Bone marrow (tissue), 2 donors: ENCODE data around the gene COL11A2.

Experiments
- DNase-seq, 2 donors: peaks; one replicate each; lab custom pipeline; 2025; lab: John Stamatoyannopoulos, UW

COL11A2 gene

DNA sequence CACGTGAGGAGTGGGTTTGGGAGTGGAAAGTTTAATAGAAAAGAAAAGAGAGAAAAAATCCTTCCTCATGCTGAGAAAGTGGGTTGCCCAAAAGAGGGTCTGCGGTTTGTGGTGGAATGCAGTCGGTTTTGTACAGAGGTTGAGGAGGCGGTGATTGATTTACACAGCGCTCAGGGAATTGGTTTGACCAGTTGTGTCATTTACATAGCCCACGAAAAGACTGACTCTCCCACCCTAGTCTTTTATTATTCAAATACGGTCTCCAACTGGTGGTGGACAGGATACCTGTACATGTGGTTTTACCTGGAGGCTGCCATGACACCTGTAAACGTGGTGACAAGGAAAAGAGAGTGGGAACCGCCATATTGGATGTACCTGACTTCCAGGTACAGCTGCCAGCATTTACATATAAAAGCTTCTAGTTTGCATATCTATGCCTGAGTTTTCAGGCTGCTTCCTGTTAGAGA lies 74.4 kb downstream of the COL11A2 start:
- DNase-seq, result no peak

DNA sequence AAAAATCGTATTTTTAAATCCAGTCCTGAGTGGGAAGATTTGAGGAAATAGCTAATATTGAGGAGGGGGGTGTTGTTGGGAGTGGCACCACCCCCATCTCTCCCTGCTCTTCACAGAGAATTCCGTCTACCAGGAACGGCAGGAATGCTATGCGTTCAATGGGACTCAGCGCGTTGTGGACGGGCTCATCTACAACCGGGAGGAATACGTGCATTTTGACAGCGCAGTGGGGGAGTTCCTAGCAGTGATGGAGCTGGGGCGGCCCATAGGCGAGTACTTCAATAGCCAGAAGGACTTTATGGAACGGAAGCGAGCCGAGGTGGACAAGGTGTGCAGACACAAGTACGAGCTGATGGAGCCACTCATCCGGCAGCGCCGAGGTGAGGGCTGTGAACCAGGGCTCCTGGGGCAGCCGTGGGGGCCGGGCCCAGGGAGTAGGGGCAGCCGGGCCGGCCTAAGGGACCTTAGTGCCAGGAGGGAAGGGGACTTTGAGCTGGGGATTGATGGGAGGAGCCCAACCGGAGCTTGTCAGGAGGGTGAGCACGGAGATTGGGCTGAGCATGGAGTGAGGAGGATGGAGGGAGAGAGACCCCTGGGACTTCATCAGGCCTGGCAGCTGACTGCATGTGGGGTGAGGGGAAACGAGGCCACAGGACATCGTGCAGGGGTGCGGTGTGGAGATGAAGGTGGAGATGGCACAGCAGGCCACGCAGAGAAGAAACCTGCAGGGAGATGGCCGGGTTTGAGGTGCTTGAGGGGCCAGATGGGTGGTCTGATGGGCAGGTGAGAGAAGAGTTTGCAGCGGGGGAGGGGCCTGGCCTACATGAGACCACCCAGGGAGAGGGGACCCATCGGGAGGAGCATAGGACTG lies 75.2 kb downstream of the COL11A2 start:
- no peak for DNase-seq

DNA sequence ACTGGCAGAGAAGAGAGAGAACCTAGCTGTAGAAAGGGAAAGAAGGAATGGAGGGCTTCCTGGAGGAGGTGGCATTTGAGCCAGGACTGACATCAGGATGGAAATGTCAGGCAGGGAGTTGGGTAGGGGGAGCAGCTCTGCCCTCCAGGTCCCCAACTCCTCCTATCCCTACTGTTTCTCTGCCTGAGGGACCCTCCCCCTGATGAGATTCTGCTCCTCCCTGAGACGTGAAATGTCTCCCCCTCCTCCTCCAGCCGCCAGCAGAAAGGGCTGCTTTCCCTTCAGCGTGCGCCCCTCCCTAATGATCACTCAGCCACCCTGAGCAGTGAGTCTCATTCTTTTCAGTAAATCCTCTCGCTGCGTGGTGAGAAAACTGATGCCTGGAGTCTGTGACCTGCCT lies 75.8 kb downstream of the COL11A2 start:
- DNase-seq, result no peak

DNA sequence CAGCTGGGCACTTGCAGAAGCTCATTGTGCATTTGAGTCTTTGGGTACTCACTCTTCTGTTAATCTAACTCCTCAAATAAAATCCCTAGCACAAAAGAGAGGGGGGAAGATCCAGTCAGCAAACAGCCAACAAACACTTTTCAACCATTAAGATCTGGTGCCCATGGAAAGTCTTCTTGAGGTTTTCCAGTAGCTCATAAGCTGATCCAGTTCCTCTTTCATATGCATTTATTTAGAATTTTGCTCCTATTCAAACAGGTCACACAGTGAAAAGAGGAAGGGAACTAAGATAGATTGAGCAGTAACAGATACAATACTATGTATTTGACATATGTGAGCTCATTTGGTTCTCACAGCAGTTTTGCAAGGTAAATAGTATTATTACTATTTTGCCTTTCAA lies 77.9 kb downstream of the COL11A2 start:
- peak in 1 of 2 donors; percentile 15 for DNase-seq

DNA sequence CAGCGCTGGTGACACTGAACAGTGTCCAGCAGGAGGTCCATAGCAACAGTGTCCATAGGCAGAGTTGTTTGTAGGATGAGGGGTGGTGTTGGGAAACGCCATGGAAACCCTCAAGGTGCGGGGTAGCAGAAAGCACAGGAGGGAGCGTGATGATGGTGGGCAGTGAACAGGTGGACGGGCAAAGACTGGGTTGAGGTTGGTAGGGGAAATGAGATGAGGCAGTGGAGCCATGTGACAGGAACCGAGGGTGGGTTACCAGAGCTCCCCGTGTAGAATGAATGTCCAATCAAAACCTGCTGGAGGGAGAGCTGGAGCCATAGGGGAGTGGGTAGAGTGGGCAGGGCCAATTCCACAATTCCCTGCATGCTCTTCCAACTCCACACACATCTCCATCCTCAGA lies 78.5 kb downstream of the COL11A2 start:
- no peak for DNase-seq
